Endothelial cell (in vitro differentiated cells): Measurements from ENCODE around the gene TMEM200B. TPM values are rescaled to one million over a fixed set of nuclear protein-coding genes. Genes with fewer than 3 reads are reported as not detected.
"Not testable (repeated sequence)": the region's sequence is repeated elsewhere in the genome, so short reads cannot be mapped to it uniquely, and the experiment has no call there.

ENCODE experiments used
- DNase-seq: peaks from one replicate; pipeline ENCODE4 v3.0.0; 2021; ENCODE audit warnings: low spot score
- H3K27ac Mint-ChIP-seq: one replicate; pipeline ENCODE4 v1.8.0; 2021; ENCODE audit warnings: mixed read lengths, inconsistent platforms; ENCODE audit not compliant: unreplicated experiment
- H3K27me3 Mint-ChIP-seq: one replicate; pipeline ENCODE4 v1.8.0; 2021; ENCODE audit warnings: mild to moderate bottlenecking, moderate library complexity, mixed read lengths, inconsistent platforms; ENCODE audit not compliant: unreplicated experiment
- H3K36me3 Mint-ChIP-seq: one replicate; pipeline ENCODE4 v1.8.0; 2021; ENCODE audit warnings: mild to moderate bottlenecking, low read depth, mixed read lengths, inconsistent platforms; ENCODE audit not compliant: unreplicated experiment
- H3K4me1 Mint-ChIP-seq: one replicate; pipeline ENCODE4 v1.8.0; 2021; ENCODE audit warnings: mild to moderate bottlenecking, mixed read lengths, inconsistent platforms; ENCODE audit not compliant: unreplicated experiment
- H3K4me3 Mint-ChIP-seq: one replicate; pipeline ENCODE4 v1.8.0; 2021; ENCODE audit warnings: mild to moderate bottlenecking, mixed read lengths, inconsistent platforms; ENCODE audit not compliant: unreplicated experiment
- H3K9me3 Mint-ChIP-seq: one replicate; pipeline ENCODE4 v1.8.0; 2021; ENCODE audit warnings: mixed read lengths, inconsistent platforms; ENCODE audit not compliant: unreplicated experiment
- total RNA-seq: library from RNA; stranded (reverse); fragmentation: NEBNext Ultra II Directional; extraction: Animal tissue kit (Norgen Biotek cat#: 25700); gene quantifications from one replicate; pipeline ENCODE4 v1.2.1, GENCODE V29; 2021; ENCODE audit not compliant: unreplicated experiment
- TF ChIP-seq, protein P1 (sequence below): fragments of 200-600 bp; sonication (generic); IDR thresholded peaks from one replicate; pipeline ENCODE4 v1.5.0; 2021; ENCODE audit warnings: antibody characterized with exemption; ENCODE audit not compliant: unreplicated experiment

The TMEM200B gene
- total RNA-seq, 1 donor from 2014 or later: 0.95 TPM

DNA sequence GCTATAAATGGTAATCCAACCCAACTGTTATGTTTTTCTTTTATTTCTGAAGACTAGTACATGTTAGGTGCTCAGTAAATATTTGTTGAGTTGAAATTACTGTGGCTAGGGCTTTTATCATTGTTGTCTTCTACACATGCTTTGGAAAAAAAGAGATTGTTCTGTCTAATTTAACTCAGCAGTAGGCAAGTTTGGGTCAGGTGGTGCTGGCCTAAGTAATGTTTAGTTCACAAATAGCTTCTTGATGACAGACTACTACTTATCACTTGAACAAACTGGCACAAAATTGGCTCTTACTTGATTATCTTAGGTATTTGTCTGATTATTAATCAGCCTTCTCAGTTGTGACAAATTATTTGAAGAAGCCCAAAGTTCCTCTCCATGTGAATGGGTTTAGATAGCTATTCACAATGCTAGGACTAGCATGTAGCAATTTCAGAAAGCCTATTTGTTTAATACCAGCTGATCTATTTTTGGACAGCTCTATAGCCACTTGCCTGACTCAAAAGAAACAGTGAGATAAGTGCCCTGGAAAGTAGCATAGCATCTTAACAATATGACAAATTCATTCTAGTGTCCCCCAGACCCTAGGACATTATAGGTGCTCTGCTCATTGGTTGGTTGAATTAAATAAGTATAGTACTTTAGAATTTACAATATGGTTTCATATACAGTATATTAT, 32.6 kb downstream of the TMEM200B start:
- no peak overlapping the region for H3K4me3 Mint-ChIP-seq
- no peaks in the 10 kb centered on the region for H3K9me3 Mint-ChIP-seq
- TF ChIP-seq, protein P1, sequence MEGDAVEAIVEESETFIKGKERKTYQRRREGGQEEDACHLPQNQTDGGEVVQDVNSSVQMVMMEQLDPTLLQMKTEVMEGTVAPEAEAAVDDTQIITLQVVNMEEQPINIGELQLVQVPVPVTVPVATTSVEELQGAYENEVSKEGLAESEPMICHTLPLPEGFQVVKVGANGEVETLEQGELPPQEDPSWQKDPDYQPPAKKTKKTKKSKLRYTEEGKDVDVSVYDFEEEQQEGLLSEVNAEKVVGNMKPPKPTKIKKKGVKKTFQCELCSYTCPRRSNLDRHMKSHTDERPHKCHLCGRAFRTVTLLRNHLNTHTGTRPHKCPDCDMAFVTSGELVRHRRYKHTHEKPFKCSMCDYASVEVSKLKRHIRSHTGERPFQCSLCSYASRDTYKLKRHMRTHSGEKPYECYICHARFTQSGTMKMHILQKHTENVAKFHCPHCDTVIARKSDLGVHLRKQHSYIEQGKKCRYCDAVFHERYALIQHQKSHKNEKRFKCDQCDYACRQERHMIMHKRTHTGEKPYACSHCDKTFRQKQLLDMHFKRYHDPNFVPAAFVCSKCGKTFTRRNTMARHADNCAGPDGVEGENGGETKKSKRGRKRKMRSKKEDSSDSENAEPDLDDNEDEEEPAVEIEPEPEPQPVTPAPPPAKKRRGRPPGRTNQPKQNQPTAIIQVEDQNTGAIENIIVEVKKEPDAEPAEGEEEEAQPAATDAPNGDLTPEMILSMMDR: no peak
- no peaks in the 10 kb centered on the region for H3K27me3 Mint-ChIP-seq
- DNase-seq: no peak
- no peak overlapping the region for H3K27ac Mint-ChIP-seq
- H3K4me1 Mint-ChIP-seq: no peaks in the 10 kb centered on the region
- peaks cover 16% of the 10 kb centered on the region for H3K36me3 Mint-ChIP-seq

DNA sequence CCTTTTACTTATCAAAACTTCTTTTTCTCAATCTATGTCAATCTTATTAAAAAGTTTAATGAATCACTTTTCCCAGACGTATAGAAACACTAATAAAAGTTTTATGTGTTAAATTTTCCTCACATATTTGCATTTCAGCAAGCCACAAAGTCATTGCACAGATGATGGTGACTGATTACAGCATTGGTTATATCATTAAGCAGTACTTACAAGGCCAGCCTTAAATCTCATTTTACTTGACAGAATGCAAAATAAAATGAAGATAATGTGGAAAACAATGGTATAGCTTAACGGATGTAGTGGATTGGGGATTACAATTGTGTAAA, 39.5 kb downstream of the TMEM200B start:
- TF ChIP-seq, protein P1: no peak
- Mint-ChIP-seq H3K36me3 (no peaks in the 10 kb centered on the region), H3K27me3 (no peaks in the 10 kb centered on the region), H3K9me3 (no peaks in the 10 kb centered on the region), H3K4me3 (no peak overlapping the region), H3K4me1 (no peaks in the 10 kb centered on the region), H3K27ac (no peak overlapping the region)
- no peak for DNase-seq

DNA sequence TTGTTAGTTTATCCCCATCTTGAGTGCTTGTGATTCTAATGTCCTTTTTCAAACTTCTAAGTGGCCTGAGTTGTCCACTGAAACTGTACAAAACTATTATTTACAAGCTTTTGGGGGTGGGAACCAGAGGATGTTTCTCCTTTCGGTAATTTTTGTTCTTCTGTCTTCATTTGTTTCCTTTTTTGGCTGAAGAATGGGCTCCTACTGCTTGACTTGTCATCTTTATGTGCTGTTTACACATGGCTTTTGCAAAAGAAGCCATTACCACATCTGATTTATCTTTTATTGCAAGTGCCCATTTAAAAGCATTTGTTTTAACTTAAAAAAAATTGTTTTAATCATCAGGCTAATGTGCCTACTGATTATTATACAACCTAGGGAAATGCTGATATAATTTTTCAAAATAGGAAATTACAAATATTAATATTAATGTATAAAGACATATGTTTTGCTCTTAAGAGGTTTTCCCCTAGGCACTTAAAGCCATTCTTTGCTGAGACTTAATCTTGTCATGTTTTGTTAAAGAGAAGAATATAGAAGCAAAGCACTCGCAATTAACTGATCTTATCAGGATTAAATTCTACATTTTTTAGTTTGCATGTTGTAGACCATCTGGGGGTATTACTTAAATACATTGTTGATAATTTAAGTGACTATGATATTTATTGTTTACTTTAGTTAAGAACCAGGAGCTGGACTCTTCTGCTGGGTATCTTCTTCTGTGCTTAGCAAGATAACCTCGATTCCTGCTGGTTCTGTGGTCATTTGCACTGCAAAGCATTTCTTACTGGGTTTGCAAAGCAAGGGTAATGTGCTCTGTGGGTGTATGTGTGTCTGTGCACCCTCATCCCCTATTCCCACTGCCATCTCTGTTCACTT, 40.1 kb downstream of the TMEM200B start:
- no peak overlapping the region for H3K4me3 Mint-ChIP-seq
- no peaks in the 10 kb centered on the region for H3K36me3 Mint-ChIP-seq
- no peaks in the 10 kb centered on the region for H3K4me1 Mint-ChIP-seq
- H3K27ac Mint-ChIP-seq: no peak overlapping the region
- TF ChIP-seq, protein P1: no peak
- H3K27me3 Mint-ChIP-seq: no peaks in the 10 kb centered on the region
- H3K9me3 Mint-ChIP-seq: no peaks in the 10 kb centered on the region
- DNase-seq: no peak

DNA sequence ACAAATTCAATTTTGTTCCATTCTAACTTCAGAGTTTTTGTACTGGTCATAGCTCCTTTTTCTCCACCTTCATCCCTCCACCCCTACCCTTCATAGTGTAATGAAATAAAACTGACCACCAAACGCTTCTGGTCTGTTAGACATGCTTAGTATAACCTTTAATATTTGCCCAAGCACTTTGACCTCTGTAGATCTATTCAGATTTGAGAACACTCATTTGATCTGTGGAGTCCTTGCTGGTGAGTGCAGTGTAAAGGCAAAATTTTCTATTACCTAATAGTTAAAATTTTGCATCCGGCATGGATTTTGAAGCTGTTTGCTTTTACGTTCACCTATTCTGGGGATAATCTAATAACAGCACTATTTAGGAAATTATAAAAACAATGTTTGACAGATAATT, 41.2 kb downstream of the TMEM200B start:
- no peak overlapping the region for H3K4me3 Mint-ChIP-seq
- H3K27ac Mint-ChIP-seq: no peak overlapping the region
- no peak for DNase-seq
- no peaks in the 10 kb centered on the region for H3K36me3 Mint-ChIP-seq
- TF ChIP-seq, protein P1: no peak
- no peaks in the 10 kb centered on the region for H3K9me3 Mint-ChIP-seq
- H3K4me1 Mint-ChIP-seq: no peaks in the 10 kb centered on the region
- H3K27me3 Mint-ChIP-seq: no peaks in the 10 kb centered on the region

DNA sequence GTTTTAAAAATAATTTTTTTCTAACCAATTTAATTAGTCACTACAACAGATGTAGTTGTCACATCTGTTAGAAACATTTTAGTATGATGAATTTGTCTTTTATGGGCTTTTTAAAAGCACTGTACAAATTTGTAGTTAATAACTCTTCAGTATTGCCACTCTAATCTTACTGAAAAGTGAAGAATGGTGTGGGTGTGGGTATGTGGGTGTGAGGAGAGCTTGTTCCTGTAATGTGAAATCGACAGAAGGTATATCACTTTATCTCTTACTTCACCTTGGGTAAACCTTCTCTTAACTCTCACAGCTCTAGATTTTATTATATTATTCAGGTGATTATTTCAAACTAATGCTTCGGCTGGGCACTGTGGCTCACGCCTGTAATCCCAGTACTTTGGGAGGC, 42.5 kb downstream of the TMEM200B start:
- TF ChIP-seq, protein P1: no peak
- Mint-ChIP-seq H3K4me1 (no peaks in the 10 kb centered on the region), H3K27ac (no peak overlapping the region), H3K27me3 (no peaks in the 10 kb centered on the region), H3K4me3 (no peak overlapping the region), H3K36me3 (no peaks in the 10 kb centered on the region), H3K9me3 (no peaks in the 10 kb centered on the region)
- no peak for DNase-seq

DNA sequence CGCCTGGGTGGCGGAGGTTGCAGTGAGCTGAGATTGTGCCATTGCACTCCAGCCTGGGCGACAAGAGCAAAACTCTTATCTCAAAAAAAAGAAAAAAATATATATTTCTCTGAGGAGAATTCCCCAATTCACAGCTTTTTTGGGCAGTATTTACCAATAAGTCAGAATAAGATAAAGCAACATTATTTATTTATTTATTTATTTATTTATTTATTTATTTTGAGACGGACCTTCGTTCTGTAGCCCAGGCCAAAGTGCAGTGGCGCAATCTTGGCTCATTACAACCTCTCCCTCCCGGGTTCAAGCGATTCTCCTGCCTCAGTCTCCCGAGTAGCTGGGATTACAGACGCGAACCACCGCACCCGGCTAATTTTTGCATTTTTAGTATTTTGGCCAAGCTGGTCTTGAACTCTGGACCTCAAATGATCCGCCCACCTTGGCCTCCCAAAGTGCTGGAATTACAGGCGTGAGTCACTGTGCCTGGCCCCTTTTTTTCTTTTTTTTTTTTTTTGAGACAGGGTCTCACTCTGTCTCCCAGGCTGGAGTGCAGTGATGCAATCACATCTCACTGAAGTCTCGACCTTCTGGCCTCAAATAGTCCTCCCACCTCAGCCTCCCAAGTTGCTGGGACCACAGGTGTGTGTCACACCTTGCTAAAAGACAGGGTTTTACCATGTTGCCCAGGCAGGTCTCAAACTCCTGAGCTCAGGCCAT, 43.6 kb downstream of the TMEM200B start:
- H3K4me3 Mint-ChIP-seq, DNase-seq, H3K4me1 Mint-ChIP-seq, H3K27me3 Mint-ChIP-seq, H3K27ac Mint-ChIP-seq, H3K9me3 Mint-ChIP-seq, H3K36me3 Mint-ChIP-seq: not testable (repeated sequence)
